Inferior parietal cortex (tissue), 1 donor: Measurements from ENCODE around the gene CA12.
"Not testable (repeated sequence)": the region's sequence is repeated elsewhere in the genome, so short reads cannot be mapped to it uniquely, and the experiment has no call there.

ENCODE experiments used
- DNase-seq: peaks from one replicate; pipeline ENCODE4 v3.0.0-alpha.2; 2016; ENCODE audit errors: extremely low spot score

Gene CA12

DNA sequence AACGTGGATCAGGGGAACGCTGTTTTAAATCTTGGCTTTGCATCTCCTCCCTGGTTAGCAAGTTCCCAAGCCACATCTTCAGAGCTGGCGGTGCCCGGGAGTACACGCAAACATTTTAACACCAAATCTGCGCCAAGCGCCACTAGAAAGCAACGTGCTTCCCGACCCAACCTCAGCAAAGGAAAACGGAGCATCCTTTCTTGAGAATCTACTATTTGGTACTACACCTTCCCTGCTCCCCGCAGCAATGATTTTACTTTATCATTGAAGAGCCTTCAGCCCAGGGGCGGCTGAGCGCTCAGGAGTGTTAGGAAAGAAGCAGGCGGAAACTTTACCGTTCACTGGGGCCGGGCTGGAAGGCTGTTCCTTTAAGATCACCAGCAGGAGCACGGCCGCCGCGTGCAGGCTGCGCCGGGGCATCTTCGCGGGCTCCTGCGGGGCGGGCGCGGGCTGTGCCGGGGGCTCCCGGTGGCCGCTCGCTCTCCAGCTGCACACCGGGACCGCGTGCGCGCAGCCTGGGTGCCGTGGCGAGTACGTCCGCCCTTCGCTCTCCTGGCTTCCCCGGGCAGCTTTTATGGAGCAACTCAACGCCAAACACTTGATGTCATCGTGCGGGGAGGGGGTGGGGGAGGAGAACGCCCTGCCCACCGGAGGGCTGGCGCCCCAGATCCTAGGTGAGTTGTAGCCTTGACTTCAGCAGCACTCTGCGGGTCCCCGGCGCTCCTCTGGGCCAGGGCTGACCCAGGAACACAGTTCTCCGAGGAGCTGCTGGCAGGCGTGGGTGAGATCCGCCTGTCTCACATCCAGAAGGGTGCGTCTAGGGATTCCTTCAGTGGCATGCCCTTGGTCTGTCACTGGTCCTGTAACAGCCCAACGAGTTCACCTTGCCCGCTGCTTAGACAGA, at the start of gene CA12:
Gene CA12, minus strand, starts transcription at position 546 of the 904 bp plus-strand sequence. Its CDS starts 126 bp downstream, at position 420.
- DNase-seq = no peak

DNA sequence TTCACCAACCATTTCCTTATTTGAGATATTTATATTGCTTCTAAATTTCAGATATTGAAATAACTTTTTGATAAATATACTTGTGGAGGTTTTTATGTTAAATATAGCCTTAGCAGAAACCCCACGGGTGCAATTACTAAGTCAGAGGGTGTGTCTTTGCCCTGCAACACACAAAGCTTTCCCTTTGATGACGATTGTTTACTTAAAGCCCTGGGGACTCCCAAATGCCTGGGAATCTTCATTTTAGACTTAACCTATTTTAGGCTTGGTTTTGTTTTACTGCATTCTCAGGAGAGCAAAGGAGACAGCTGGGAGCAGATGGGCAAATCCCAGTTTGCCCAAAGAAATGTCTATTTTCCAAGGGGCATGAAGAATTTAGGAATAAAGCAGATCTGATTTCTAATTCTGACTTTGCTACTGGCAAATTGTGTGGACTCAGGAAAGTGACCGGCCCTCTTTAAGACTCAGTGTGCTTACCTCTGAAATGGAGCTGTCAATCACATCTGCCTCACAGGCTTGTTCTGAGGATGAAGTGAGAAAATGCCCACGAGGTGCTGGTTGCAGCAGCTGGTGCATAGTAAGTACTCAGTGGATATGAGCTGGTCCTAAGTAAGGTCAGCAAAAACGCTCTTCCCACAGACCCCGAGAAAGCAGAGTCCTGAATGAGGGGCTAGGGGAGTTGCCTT, 49.3 kb upstream of the CA12 start:
- no peak for DNase-seq

DNA sequence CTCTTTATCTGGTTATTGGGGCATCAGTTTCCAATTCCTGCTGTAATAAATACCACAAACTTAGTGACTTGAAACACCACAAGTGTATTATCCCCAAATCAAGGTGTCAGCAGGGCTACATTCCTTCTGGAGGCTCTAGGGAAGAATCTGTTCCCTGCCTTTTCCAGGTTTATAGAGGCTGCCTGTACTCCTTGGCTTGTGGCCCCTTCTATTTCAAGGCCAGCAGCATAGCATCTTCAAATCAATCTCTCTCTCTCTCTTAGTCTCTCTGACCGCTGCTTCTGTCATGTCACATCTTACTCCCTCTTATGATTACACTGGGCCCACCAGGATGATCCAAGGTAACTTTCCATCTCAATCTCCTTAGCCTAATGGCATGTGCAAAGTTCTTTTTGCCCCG, 44.9 kb upstream of the CA12 start:
- DNase-seq = no peak

GRCh38 chr15:63425426-63425985, 43.9 kb upstream of the CA12 start:
- DNase-seq = no peak

DNA sequence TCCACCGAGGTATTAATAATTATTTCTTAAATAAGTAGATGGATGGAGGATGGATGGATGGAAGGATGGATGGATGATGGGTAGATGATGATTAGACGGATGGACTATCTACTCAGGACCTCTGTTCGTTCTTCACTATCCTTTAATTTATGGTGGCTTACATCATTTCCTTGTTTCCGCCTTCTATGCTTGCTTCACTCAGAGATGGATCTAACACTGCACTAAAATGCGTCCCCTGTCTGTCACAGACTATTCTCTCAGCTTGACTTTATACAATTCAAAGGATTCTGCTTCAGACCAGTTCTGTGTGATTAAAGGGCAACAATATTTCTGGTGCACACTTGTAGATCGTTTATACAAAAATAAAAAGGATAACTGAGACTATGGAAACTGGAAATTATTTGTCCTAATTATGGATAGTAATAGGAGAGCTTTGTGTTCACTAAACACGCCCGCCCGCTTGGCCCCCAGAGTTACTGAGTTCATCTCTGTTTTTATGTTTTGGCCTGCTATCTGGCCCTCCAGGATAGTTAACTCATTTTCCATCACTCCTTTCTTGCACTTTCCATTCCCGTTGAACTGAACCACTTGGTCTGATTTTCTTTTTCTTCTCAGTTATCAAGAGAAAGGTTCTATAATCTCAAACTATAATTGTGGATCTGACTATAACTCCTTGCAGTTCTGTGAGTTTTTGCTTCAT, 41.4 kb upstream of the CA12 start:
- DNase-seq = no peak

GRCh38 chr15:63421433-63421832, 39.8 kb upstream of the CA12 start:
- DNase-seq = no peak

- no peak for DNase-seq
Measured at GRCh38 chr15:63420333-63420747, 38.7 kb upstream of the CA12 start.

DNA sequence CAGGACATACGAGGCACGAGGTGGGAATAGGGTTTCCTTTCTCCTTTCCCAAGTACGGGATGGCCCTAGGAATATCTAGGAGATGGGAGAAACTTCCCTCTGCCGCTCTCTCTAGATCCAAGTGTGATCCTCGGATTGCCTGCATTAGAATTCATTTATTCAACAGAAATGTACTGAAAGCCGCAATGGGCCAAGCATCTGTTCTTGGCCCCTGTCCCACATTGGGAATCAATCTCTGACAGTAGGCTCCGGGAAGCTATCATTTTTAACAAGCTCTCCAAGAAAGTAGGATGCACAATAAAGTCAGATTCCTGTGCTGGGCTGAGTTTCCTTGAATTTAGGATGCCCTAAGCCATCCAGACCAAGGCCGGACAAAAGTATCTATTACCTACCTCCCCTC, 37.2 kb upstream of the CA12 start:
- DNase-seq = no peak

DNA sequence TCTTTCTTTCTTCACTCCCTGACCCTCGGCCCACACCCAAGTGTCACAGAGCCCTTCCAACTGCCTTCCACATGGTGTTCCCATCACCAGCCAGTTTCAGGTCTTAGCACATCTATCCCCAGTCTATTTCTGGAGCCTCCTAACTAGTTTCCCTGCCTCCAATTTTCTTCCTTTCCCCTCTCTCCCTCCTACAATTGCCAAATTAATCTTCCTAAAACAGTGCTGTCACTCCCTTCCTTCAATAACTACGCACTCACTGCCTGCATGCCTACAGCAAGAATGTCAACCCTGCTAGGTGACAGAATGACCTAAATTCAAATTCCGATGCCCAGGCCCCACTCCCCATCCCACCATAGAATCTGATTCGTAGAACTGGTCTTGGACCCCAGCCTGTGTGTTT, 36.1 kb upstream of the CA12 start:
- DNase-seq = no peak

- not testable (repeated sequence) for DNase-seq
Measured at GRCh38 chr15:63417274-63417673, 35.6 kb upstream of the CA12 start.

GRCh38 chr15:63414474-63415120, 33.0 kb upstream of the CA12 start:
- no peak for DNase-seq

DNA sequence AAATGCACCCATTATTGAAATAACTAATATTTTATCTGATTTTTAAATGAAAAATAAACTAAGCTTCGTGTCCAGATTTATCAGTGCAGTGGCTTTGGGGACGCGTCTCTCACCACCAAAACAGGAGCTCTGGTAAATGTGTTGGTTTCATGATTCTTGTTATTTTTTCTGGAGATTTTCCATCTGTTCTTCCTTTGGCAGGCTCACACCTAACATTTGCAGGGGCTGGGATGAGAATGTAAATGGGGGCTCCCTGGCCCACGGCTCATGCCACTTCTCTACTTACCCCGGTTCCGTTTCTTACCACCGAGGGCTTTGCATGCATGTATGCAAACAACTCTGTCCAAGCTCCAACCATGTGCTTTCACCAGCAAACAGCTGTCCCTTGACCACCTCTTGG, 30.9 kb upstream of the CA12 start:
- no peak for DNase-seq

- DNase-seq = no peak
Measured at GRCh38 chr15:63411866-63412265, 30.2 kb upstream of the CA12 start.

GRCh38 chr15:63409179-63409578, 27.5 kb upstream of the CA12 start:
- no peak for DNase-seq

- no peak for DNase-seq
Measured at GRCh38 chr15:63408524-63408923, 26.9 kb upstream of the CA12 start.

- DNase-seq = no peak
Measured at GRCh38 chr15:63407612-63408011, 26.0 kb upstream of the CA12 start.

DNA sequence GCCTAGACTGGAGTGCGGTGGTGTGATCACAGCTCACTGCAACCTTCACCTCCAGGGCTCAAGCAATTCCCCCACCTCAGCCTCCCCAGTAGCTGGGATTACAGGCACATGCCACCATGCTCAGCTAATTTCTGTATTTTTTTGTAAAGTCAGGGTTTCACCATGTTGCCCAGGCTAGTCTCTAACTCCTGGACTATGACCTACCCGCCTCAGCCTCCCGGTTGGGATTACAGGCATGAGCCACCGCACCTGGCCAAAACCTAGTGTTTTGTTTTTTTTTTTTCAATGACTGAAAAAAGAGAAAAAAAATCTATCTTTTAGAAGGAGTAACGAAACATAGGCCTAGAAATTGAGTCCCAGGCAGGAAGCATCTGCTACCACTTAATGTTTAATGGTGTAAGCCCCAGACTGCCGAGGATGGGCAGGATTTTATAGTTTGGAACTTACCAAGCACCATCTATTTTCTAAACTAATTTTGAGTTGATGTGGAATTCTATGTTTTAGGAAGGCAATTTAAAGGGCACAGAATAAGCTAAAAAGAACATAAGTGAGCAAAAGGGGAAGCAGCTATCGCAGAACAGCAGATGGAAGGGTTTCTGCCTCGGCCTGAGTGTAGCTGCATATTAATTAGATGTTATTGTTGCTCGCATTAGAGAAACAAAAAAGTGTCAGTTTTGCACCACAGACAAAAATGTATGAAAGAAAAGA, 24.2 kb upstream of the CA12 start:
- no peak for DNase-seq

DNA sequence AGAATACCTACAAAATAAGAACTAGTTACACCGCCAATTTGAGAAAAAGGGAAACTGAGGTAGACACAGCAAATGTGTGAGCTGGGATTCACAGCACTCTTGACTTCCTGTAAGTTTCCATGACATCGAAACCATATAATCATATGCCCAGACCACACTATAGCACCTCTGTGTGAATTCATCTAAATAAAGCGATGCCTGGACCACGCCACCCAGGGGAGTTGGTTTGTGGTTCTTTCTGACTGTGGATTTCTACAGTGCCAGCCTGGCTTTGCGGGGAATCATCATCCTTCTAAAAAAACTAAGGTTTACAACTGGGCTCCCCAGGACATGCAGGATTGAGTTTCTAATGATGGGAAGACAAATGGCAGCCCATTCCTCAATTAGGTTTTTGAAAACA, 23.5 kb upstream of the CA12 start:
- DNase-seq = no peak

- no peak for DNase-seq
Measured at GRCh38 chr15:63403254-63403945, 21.8 kb upstream of the CA12 start.

GRCh38 chr15:63402498-63403253, 21.0 kb upstream of the CA12 start:
- DNase-seq = peak; percentile 80
